GM23338 (cell line): ENCODE data around the gene RAB31. TPM values are rescaled to one million over a fixed set of nuclear protein-coding genes. Genes with fewer than 3 reads are reported as not detected.
A peak's percentile ranks its signal among the peaks of the same experiment; 100 is the strongest.

Experiments
- ATAC-seq: fragments of 200-7000 bp; cut with Tn5 transposase; 3 replicates; pipeline ENCODE4 v1.9.1; 2020
- DNase-seq: peaks from one replicate; pipeline ENCODE4 v3.0.0-alpha.2; 2015; ENCODE audit warnings: low spot score
- H2AFZ ChIP-seq: fragments of 200-600 bp; sonication (generic); 2 replicates; pipeline ENCODE4 v1.8.0; 2016; ENCODE audit warnings: antibody characterized with exemption, mild to moderate bottlenecking, moderate library complexity
- H3F3A ChIP-seq: fragments of 200-600 bp; sonication (generic); replicated peaks from 2 replicates; pipeline ENCODE4 v1.8.0; 2017; ENCODE audit warnings: antibody characterized with exemption, mixed run types, low read depth
- H3K27ac ChIP-seq: fragments of 200-600 bp; sonication (generic); 2 replicates; pipeline ENCODE4 v1.6.1; 2016; ENCODE audit warnings: low read depth
- H3K27me3 ChIP-seq: fragments of 200-600 bp; sonication (generic); 2 replicates; pipeline ENCODE4 v1.8.0; 2016; ENCODE audit warnings: mild to moderate bottlenecking, mixed run types, moderate library complexity; ENCODE audit not compliant: insufficient read depth
- H3K36me3 ChIP-seq: fragments of 200-600 bp; sonication (generic); 2 replicates; pipeline ENCODE4 v1.8.0; 2016; ENCODE audit warnings: mild to moderate bottlenecking; ENCODE audit not compliant: insufficient read depth
- H3K4me1 ChIP-seq: fragments of 200-600 bp; sonication (generic); 2 replicates; pipeline ENCODE4 v1.8.0; 2016; ENCODE audit warnings: mild to moderate bottlenecking, moderate library complexity; ENCODE audit not compliant: insufficient read depth
- H3K4me2 ChIP-seq: fragments of 200-600 bp; sonication (generic); 2 replicates; pipeline ENCODE4 v1.7.1; 2017; ENCODE audit warnings: mixed run types
- H3K4me3 ChIP-seq: fragments of 200-600 bp; sonication (generic); 2 replicates; pipeline ENCODE4 v1.6.1; 2016; ENCODE audit warnings: mixed run types
- H3K79me2 ChIP-seq: fragments of 200-600 bp; sonication (generic); replicated peaks from 2 replicates; pipeline ENCODE4 v1.8.0; 2017; ENCODE audit warnings: mild to moderate bottlenecking; ENCODE audit not compliant: insufficient read depth
- H3K9me2 ChIP-seq: fragments of 200-600 bp; sonication (generic); 2 replicates; pipeline ENCODE4 v1.8.0; 2017; ENCODE audit not compliant: insufficient read depth
- H4K20me1 ChIP-seq: fragments of 200-600 bp; sonication (generic); replicated peaks from 2 replicates; pipeline ENCODE4 v1.8.0; 2017; ENCODE audit warnings: mild to moderate bottlenecking; ENCODE audit not compliant: insufficient read depth
- H3K27ac Mint-ChIP-seq: 2 replicates; pipeline ENCODE4 v1.8.0; 2020; ENCODE audit warnings: inconsistent platforms, mild to moderate bottlenecking, moderate library complexity, mixed read lengths
- H3K27me3 Mint-ChIP-seq: 3 replicates; pipeline ENCODE4 v1.8.0; 2022; ENCODE audit warnings: low read depth, mild to moderate bottlenecking, moderate library complexity, mixed read lengths, inconsistent platforms; ENCODE audit not compliant: insufficient read depth, poor library complexity
- H3K36me3 Mint-ChIP-seq: 3 replicates; pipeline ENCODE4 v1.8.0; 2021; ENCODE audit warnings: low read depth, mild to moderate bottlenecking, inconsistent platforms, moderate library complexity, mixed read lengths
- H3K4me1 Mint-ChIP-seq: 3 replicates; pipeline ENCODE4 v1.8.0; 2020; ENCODE audit warnings: mild to moderate bottlenecking, inconsistent platforms, mixed read lengths
- H3K4me3 Mint-ChIP-seq: 3 replicates; pipeline ENCODE4 v1.8.0; 2021; ENCODE audit warnings: moderate library complexity, mild to moderate bottlenecking, inconsistent platforms, mixed read lengths
- H3K9me3 Mint-ChIP-seq: 3 replicates; pipeline ENCODE4 v1.8.0; 2020; ENCODE audit warnings: moderate library complexity, mild to moderate bottlenecking, inconsistent platforms, mixed read lengths
- CREB1 ChIP-seq: fragments of 250-450 bp; sonication (Bioruptor Pico); IDR thresholded peaks from 2 replicates; pipeline ENCODE4 v1.5.0; 2020; ENCODE audit warnings: low read depth, mild to moderate bottlenecking, moderate library complexity
- CTCF ChIP-seq, 2 experiments: fragments of 200-600 bp in 1 of 2; sonication (generic) in 1 of 2; conservative IDR thresholded peaks; 2 replicates each; pipeline versions ENCODE4 v1.5.1 to v1.6.1; 2016 to 2017; ENCODE audit warnings: antibody characterized with exemption in 2 of 2, low read depth in 2 of 2, mild to moderate bottlenecking in 2 of 2, moderate library complexity in 1 of 2
- ETS1 ChIP-seq: IDR thresholded peaks from 2 replicates; pipeline ENCODE4 v1.6.1; 2016; ENCODE audit warnings: antibody characterized with exemption
- EZH2 ChIP-seq: fragments of 200-600 bp; sonication (generic); IDR thresholded peaks from one replicate; pipeline ENCODE4 v1.8.0; 2017; ENCODE audit warnings: antibody characterized with exemption, mild to moderate bottlenecking, low read depth; ENCODE audit not compliant: unreplicated experiment
- EZH2phosphoT487 ChIP-seq: fragments of 200-600 bp; sonication (generic); IDR thresholded peaks from one replicate; pipeline ENCODE4 v1.8.1; 2018; ENCODE audit warnings: antibody characterized with exemption; ENCODE audit not compliant: unreplicated experiment
- JUNB ChIP-seq: IDR thresholded peaks from one replicate; pipeline ENCODE4 v1.6.1; 2016; ENCODE audit warnings: antibody characterized with exemption; ENCODE audit not compliant: unreplicated experiment
- NANOG ChIP-seq: IDR thresholded peaks from 2 replicates; pipeline ENCODE4 v1.6.1; 2016; ENCODE audit warnings: antibody characterized with exemption, borderline replicate concordance
- POLR2AphosphoS5 ChIP-seq: IDR thresholded peaks from 2 replicates; pipeline ENCODE4 v1.6.1; 2016; ENCODE audit warnings: antibody characterized with exemption, low read depth
- STAT1 ChIP-seq: IDR thresholded peaks from one replicate; pipeline ENCODE4 v1.6.1; 2016; ENCODE audit warnings: antibody characterized with exemption; ENCODE audit not compliant: unreplicated experiment
- ZNF114 ChIP-seq: fragments of 250-450 bp; sonication (Bioruptor Pico); IDR thresholded peaks from 2 replicates; pipeline ENCODE4 v1.5.0; 2020; ENCODE audit warnings: mild to moderate bottlenecking, moderate library complexity
- ZNF331 ChIP-seq: fragments of 250-450 bp; sonication (Bioruptor Pico); IDR thresholded peaks from 2 replicates; pipeline ENCODE4 v1.5.0; 2020; ENCODE audit warnings: low read depth, mild to moderate bottlenecking, moderate library complexity
- polyA plus RNA-seq: library from polyadenylated mRNA; unstranded; fragments of >200 nt; fragmentation: Nextera tagmentation; extraction: Ambion mirVana; gene quantifications from 2 replicates; pipeline ENCODE4 v1.2.1, GENCODE V29; 2016
- total RNA-seq: library from RNA; depleted of rRNA; stranded (reverse); fragments of >200 nt; shearing (Covaris generic); gene quantifications from 2 replicates; pipeline ENCODE4 v1.2.3, GENCODE V29; 2014
- TF ChIP-seq, protein P1 (sequence below): IDR thresholded peaks from one replicate; pipeline ENCODE4 v1.6.1; 2018; ENCODE audit warnings: antibody characterized with exemption; ENCODE audit not compliant: unreplicated experiment

Gene RAB31
- total and polyA plus RNA-seq, 2 experiments from 2014 or later: 33.8 to 46.1 TPM

GRCh38 chr18:9666548-9666947 lies 41.6 kb upstream of the RAB31 start (continued):
- TF ChIP-seq CTCF (conservative IDR thresholded peaks at IDR 0.05; ENCODE audit: low read depth in 2 of 2) (no peak), POLR2AphosphoS5 (no peak)

GRCh38 chr18:9669016-9669415 lies 39.1 kb upstream of the RAB31 start:
- ATAC-seq (no peak), DNase-seq (no peak)
- Histone ChIP-seq H3F3A (no peaks in the 10 kb centered on the region), H3K4me2 (no peak overlapping the region), H2AFZ (peak overlapping the region; percentile 56; the same call in 1 of the 2 replicates), H3K4me1 (no peaks in the 10 kb centered on the region), H3K36me3 (no peaks in the 10 kb centered on the region), H3K27me3 (no peaks in the 10 kb centered on the region), H3K27ac (no peak overlapping the region), H3K4me3 (no peak overlapping the region), H4K20me1 (no peaks in the 10 kb centered on the region), H3K79me2 (no peaks in the 10 kb centered on the region), H3K9me2 (no peaks in the 10 kb centered on the region)
- no peaks in the 10 kb centered on the region; the same call in 2 of the 3 replicates for H3K4me1 Mint-ChIP-seq
- H3K36me3 Mint-ChIP-seq: no peaks in the 10 kb centered on the region
- H3K27ac Mint-ChIP-seq: no peak overlapping the region
- H3K27me3 Mint-ChIP-seq: no peaks in the 10 kb centered on the region
- H3K9me3 Mint-ChIP-seq: no peaks in the 10 kb centered on the region; the same call in 2 of the 3 replicates
- no peak overlapping the region for H3K4me3 Mint-ChIP-seq
- no peak for TF ChIP-seq POLR2AphosphoS5
- TF ChIP-seq STAT1: no peak
- TF ChIP-seq EZH2: no peak
- no peak for TF ChIP-seq CTCF (conservative IDR thresholded peaks at IDR 0.05; ENCODE audit: low read depth in 2 of 2)
- TF ChIP-seq ETS1: no peak
- TF ChIP-seq JUNB: no peak
- no peak for TF ChIP-seq ZNF114 (CRISPR knock-in tag)
- TF ChIP-seq EZH2phosphoT487: no peak
- no peak for TF ChIP-seq CREB1
- TF ChIP-seq ZNF331 (CRISPR knock-in tag): no peak
- TF ChIP-seq, protein P1, sequence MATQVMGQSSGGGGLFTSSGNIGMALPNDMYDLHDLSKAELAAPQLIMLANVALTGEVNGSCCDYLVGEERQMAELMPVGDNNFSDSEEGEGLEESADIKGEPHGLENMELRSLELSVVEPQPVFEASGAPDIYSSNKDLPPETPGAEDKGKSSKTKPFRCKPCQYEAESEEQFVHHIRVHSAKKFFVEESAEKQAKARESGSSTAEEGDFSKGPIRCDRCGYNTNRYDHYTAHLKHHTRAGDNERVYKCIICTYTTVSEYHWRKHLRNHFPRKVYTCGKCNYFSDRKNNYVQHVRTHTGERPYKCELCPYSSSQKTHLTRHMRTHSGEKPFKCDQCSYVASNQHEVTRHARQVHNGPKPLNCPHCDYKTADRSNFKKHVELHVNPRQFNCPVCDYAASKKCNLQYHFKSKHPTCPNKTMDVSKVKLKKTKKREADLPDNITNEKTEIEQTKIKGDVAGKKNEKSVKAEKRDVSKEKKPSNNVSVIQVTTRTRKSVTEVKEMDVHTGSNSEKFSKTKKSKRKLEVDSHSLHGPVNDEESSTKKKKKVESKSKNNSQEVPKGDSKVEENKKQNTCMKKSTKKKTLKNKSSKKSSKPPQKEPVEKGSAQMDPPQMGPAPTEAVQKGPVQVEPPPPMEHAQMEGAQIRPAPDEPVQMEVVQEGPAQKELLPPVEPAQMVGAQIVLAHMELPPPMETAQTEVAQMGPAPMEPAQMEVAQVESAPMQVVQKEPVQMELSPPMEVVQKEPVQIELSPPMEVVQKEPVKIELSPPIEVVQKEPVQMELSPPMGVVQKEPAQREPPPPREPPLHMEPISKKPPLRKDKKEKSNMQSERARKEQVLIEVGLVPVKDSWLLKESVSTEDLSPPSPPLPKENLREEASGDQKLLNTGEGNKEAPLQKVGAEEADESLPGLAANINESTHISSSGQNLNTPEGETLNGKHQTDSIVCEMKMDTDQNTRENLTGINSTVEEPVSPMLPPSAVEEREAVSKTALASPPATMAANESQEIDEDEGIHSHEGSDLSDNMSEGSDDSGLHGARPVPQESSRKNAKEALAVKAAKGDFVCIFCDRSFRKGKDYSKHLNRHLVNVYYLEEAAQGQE: no peak
- TF ChIP-seq NANOG: no peak
